OCI-M1 (cell line): ENCODE results near the gene LIPE.

Experiments
- DNase-seq: peaks from one replicate; lab custom pipeline; 2025; lab: John Stamatoyannopoulos, UW

LIPE gene

GRCh38 chr19:42380155-42380554 lies 47.0 kb downstream of the LIPE start:
- DNase-seq, result no peak

- no peak for DNase-seq
Measured at GRCh38 chr19:42378225-42379215, 48.7 kb downstream of the LIPE start.

GRCh38 chr19:42376177-42376555 lies 51.0 kb downstream of the LIPE start:
- DNase-seq, result no peak

- DNase-seq, result no peak
Measured at GRCh38 chr19:42375415-42376176, 51.6 kb downstream of the LIPE start.

- DNase-seq, result no peak
Measured at GRCh38 chr19:42374826-42375376, 52.3 kb downstream of the LIPE start.

- DNase-seq, result no peak
Measured at GRCh38 chr19:42370626-42371175, 56.5 kb downstream of the LIPE start.

- DNase-seq, result no peak
Measured at GRCh38 chr19:42370068-42370520, 57.1 kb downstream of the LIPE start.

- DNase-seq, result no peak
Measured at GRCh38 chr19:42369433-42370067, 57.6 kb downstream of the LIPE start.

- no peak for DNase-seq
Measured at GRCh38 chr19:42368765-42369164, 58.4 kb downstream of the LIPE start.

- DNase-seq, result no peak
Measured at GRCh38 chr19:42368360-42368759, 58.8 kb downstream of the LIPE start.

- no peak for DNase-seq
Measured at GRCh38 chr19:42367929-42368328, 59.3 kb downstream of the LIPE start.

- DNase-seq, result no peak
Measured at GRCh38 chr19:42366673-42367072, 60.5 kb downstream of the LIPE start.

GRCh38 chr19:42363614-42364346 lies 63.4 kb downstream of the LIPE start:
- DNase-seq, result peak; percentile 52

- no peak for DNase-seq
Measured at GRCh38 chr19:42362891-42363440, 64.2 kb downstream of the LIPE start.

GRCh38 chr19:42362342-42362741 lies 64.8 kb downstream of the LIPE start:
- DNase-seq, result no peak

- DNase-seq, result no peak
Measured at GRCh38 chr19:42361545-42361910, 65.7 kb downstream of the LIPE start.

- no peak for DNase-seq
Measured at GRCh38 chr19:42360787-42361544, 66.2 kb downstream of the LIPE start.

- no peak for DNase-seq
Measured at GRCh38 chr19:42357290-42357689, 69.9 kb downstream of the LIPE start.

- DNase-seq, result no peak
Measured at GRCh38 chr19:42356686-42357085, 70.5 kb downstream of the LIPE start.

GRCh38 chr19:42355896-42356295 lies 71.3 kb downstream of the LIPE start:
- no peak for DNase-seq
